ENCODE measurements around the gene ACOT13.
"Not testable (repeated sequence)": the region's sequence is repeated elsewhere in the genome, so short reads cannot be mapped to it uniquely, and the experiment has no call there.

ACOT13 gene

DNA sequence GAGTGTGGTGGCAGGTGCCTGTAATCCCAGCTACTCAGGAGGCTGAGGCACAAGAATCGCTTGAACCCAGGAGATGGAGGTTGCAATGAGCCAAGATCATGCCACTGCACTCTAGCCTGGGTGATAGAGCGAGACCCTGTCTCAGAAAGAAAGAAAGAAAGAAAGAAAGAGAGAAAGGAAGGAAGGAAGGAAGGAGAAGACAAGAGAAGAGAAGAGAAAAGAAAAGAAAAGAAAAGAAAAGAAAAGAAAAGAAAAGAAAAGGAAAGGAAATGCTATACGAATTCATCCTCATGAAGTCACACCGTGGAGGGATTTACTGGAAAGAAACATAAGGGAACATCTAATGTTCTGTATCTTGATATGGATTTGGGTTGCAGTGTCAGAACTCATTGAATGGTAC, 67.8 kb downstream of the ACOT13 start:
- DNase-seq, result not testable (repeated sequence)

DNA sequence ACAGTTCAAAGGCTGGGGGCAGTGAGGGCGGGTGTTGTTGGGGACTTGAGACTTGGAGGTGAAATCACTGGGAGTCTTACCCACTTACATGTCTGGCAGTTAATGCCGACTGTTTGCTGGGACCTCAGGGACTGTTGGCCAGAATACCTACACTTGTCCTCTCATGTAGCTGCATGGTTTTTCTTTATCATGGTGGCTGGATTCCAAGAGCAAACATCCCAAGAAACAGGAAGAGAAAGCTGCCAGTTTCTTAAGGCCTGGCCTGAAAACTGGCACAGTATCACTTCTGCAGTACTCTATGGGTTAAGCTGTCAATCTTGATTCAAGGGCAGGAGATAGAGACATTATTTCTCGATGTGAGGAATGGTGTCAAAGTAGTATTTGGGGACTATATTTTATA, 71.9 kb downstream of the ACOT13 start:
- no peak for DNase-seq

GRCh38 chr6:24740861-24741260, 74.0 kb downstream of the ACOT13 start:
- DNase-seq, result no peak

GRCh38 chr6:24742216-24742738, 75.4 kb downstream of the ACOT13 start:
- no peak for DNase-seq

GRCh38 chr6:24743265-24743943, 76.5 kb downstream of the ACOT13 start:
- DNase-seq, result peak; percentile 58

- no peak for DNase-seq
Observed at GRCh38 chr6:24743944-24744335, 77.1 kb downstream of the ACOT13 start.

DNA sequence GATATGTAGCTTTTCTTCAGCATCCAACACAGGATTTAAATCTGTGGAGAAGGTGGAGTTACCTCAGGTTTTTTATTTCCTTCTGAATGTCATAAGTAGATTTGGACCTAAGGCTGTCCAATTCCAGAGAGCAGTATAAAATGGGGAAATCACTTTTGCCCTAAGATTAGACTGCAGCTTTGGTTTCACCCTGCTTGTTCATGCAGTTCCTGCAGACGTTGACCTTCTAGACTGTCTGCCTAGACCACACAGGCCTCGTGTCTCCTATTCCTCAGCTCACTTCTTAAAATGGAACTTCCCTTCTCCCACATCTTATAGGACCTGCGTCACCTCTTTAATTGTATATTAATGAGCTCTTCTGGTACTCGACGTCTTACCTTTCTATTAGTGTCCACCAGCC, 78.0 kb downstream of the ACOT13 start:
- DNase-seq, result no peak

DNA sequence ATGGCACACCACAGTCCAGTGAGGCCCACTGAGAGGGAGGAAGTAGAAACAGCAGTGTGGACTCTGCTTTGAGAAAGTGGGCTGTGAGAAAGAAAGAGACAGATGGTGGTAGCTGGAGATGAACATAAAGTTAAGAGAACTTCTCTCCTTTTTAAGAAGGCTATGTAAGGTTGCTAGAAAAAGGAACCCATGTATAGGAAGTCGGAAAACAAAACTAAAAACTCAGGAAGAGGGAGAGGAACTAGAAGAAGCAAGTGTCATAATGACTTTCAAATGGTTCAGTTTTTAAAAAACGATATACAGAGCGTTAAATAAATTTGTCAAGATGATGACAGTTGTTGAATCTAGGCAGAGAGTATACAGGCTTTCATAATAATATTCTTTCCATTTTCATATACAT, 82.4 kb downstream of the ACOT13 start:
- no peak for DNase-seq

DNA sequence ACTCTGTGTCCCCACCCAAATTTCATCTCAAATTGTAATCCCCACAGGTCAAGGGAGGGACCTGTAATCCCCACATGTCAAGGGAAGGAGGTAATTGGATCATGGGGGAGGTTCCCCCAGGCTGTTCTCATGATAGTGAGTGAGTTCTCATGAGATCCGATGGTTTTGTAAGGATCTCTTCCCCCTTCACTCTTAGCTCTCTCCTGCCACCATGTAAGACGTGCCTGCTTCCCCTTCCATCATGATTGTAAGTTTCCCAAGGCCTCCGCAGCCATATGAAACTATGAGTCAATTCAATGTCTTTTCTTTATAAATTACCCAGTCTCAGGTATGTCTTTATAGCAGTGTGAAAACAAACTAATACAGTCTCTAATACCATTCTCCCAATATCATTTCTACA, 84.0 kb downstream of the ACOT13 start:
- DNase-seq, result not testable (repeated sequence)

DNA sequence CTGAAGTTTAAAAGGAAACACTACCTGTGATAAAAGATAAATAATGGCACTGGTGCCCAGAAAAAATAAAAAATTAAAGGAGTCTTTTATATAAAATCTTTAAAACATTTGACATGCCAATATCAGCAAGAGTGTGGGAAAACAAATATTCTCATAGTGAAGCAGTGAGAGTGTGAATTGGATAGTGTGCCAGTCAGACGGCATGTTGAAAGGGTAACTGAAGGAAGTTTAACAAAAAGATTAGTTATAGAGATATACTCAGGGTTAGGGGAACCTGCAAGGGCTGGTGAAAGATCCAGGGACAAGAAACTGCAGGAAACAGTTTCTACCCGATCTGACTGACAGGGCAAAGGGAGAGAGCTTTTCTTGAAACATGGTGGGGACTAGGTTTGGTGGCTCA, 85.6 kb downstream of the ACOT13 start:
- DNase-seq, result no peak

- DNase-seq, result no peak
Observed at GRCh38 chr6:24752917-24753492, 86.1 kb downstream of the ACOT13 start.

DNA sequence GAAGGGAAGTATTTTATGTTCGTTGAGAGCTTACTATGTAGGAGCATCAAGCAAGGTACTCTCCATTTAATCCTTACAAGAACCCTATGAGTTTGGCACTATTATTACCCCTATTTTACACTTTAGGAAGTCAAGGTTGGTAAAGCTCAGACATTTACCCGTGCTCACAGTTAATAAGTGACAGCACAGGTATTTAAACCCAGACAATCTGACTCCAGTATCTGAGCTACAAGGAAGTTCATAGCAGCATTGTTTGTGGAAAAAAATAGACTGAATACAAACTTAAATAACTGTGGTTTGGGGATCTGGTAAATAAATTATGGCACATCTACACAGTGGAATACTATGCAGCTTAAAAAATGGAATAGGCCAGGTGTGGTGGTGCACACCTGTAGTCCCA, 86.7 kb downstream of the ACOT13 start:
- no peak for DNase-seq

DNA sequence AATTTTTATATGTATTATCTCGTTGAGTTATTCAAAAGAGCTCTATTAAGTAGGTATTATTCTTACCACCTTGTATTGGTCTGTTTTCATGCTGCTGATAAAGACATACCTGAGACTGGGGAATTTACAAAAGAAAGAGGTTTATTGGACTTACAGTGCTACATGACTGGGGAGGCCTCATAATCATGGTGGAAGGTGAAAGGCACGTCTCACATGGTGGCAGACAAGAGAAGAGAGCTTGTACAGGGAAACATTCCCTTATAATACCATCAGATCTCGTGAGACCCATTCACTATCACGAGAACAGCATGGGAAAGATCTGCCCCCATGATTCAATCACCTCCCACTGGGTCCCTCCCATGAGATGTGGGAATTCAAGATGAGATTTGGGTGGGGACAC, 87.5 kb downstream of the ACOT13 start:
- DNase-seq, result not testable (repeated sequence)

Data from stimulated activated CD4-positive, alpha-beta T cell treated with anti-CD3 and anti-CD28 coated beads, Interleukin-1b, Interleukin-23, amount 100 ng/mL, for 48 hours (primary cell).